Upper lobe of right lung (tissue), 1 donor: Measurements from ENCODE around the gene SPESP1. TPM values are rescaled to one million over a fixed set of nuclear protein-coding genes. Genes with fewer than 3 reads are reported as not detected.
A peak's percentile ranks its signal among the peaks of the same experiment; 100 is the strongest.

Experiments
- ATAC-seq: fragments of 200-7000 bp; cut with Tn5 transposase; one replicate; pipeline ENCODE4 v1.9.1; 2020; ENCODE audit warnings: mild to moderate bottlenecking, moderate library complexity
- DNase-seq: peaks from one replicate; pipeline ENCODE4 v3.0.0-alpha.2; 2020
- H3K27ac ChIP-seq: fragments of 200-600 bp; one replicate; pipeline ENCODE4 v1.8.0; 2022
- H3K27me3 ChIP-seq: fragments of 200-600 bp; one replicate; pipeline ENCODE4 v1.8.0; 2022; ENCODE audit warnings: mild to moderate bottlenecking
- H3K36me3 ChIP-seq: fragments of 200-600 bp; one replicate; pipeline ENCODE4 v1.8.0; 2022
- H3K4me1 ChIP-seq: fragments of 200-600 bp; one replicate; pipeline ENCODE4 v1.8.0; 2022
- H3K4me3 ChIP-seq: fragments of 200-600 bp; one replicate; pipeline ENCODE4 v1.8.0; 2022; ENCODE audit warnings: mild to moderate bottlenecking
- H3K9me3 ChIP-seq: fragments of 200-600 bp; one replicate; pipeline ENCODE4 v1.8.0; 2022
- intact Hi-C: fragments of 100-400 bp; cut with DNase I; formaldehyde crosslinking; loops from one replicate; pipeline ENCODE4 v1.11.0; 2022
- total RNA-seq: library from RNA; stranded (reverse); fragmentation: NEBNext Ultra II Directional; extraction: Animal tissue kit (Norgen Biotek cat#: 25700); gene quantifications from one replicate; pipeline ENCODE4 v1.2.1, GENCODE V29; 2021
- TF ChIP-seq, protein P1 (sequence below): fragments of 200-600 bp; IDR thresholded peaks from one replicate; pipeline ENCODE4 v1.8.0; 2022; ENCODE audit warnings: antibody characterized with exemption
- donor health status: DM: no; HTN: yes; CAD: no; lungs with severe emphysema.

SPESP1 gene
- total RNA-seq, 1 donor from 2014 or later = 1.2 TPM

DNA sequence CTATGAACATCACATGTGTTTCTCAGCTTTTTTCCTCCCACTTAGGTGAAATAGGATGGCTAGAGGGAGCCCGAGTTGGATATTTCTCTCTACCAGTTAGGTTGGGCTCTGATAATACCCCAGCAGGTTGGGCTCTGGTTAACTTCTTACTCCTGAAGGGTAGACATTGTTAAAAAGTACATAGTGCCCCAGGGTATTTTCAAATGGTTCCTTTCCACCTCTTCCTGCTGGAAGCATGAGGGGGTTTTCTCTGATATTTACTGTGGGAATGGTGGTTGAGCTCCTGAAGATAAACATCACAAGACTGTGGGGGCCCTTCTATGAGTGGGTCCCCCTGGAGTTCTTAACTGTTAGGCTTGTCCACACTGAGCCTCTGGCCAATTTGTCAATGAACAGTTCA lies 36.1 kb upstream of the SPESP1 start:
- Histone ChIP-seq H3K4me1 (no peaks in the 10 kb centered on the region), H3K9me3 (no peaks in the 10 kb centered on the region), H3K27ac (no peak overlapping the region), H3K4me3 (no peak overlapping the region), H3K36me3 (no peaks in the 10 kb centered on the region), H3K27me3 (no peaks in the 10 kb centered on the region)
- DNase-seq (no peak), ATAC-seq (no peak)
- TF ChIP-seq, protein P1, sequence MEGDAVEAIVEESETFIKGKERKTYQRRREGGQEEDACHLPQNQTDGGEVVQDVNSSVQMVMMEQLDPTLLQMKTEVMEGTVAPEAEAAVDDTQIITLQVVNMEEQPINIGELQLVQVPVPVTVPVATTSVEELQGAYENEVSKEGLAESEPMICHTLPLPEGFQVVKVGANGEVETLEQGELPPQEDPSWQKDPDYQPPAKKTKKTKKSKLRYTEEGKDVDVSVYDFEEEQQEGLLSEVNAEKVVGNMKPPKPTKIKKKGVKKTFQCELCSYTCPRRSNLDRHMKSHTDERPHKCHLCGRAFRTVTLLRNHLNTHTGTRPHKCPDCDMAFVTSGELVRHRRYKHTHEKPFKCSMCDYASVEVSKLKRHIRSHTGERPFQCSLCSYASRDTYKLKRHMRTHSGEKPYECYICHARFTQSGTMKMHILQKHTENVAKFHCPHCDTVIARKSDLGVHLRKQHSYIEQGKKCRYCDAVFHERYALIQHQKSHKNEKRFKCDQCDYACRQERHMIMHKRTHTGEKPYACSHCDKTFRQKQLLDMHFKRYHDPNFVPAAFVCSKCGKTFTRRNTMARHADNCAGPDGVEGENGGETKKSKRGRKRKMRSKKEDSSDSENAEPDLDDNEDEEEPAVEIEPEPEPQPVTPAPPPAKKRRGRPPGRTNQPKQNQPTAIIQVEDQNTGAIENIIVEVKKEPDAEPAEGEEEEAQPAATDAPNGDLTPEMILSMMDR = no peak
- intact Hi-C loops = no loop called here

DNA sequence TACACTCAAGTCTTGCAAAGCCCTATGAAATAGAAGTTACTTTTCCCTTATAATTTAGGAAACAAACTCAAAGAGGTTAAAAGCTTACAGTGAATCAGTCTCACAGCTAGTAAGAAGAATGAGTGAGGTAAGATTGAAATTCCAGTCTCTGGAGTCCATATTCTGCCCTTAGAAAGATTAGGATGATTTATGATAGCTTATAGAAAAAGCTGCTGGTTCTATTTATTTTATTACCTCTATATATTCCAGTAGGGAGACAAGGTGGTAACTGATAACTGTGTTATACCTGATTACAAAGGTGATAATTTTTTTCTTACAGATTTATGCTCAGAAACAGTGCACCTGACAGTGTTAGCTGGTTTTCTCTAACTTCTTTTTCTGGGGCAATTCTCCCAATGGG lies 34.1 kb upstream of the SPESP1 start:
- DNase-seq = no peak
- intact Hi-C loops = no loop called here
- Histone ChIP-seq H3K4me1 (no peaks in the 10 kb centered on the region), H3K36me3 (no peaks in the 10 kb centered on the region), H3K9me3 (no peaks in the 10 kb centered on the region), H3K27ac (no peak overlapping the region), H3K27me3 (peaks cover 6% of the 10 kb centered on the region), H3K4me3 (no peak overlapping the region)
- TF ChIP-seq, protein P1 = no peak
- ATAC-seq = no peak

DNA sequence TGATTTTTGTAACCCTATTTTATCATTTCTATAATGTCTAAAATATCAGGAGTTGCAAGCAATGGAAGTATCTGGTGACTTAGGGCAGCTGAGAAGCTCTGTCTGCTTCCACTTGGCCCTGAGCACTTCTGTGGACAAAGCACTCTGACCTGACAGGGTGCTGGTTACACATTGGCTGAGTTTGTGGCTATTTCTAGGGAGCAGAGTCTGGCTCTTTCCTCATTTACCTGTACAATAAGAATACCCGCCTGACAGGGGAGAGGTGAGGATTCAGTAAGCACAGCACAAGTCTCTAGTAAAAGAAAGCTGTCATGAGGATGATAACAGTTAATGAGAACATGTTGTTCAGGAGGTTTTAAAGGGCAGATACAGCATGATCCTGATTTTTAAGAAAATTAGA lies 33.3 kb upstream of the SPESP1 start:
- no peak overlapping the region for H3K4me3 ChIP-seq
- TF ChIP-seq, protein P1 = no peak
- ATAC-seq (no peak), DNase-seq (no peak)
- peaks cover 11% of the 10 kb centered on the region for H3K27me3 ChIP-seq
- H3K4me1 ChIP-seq = no peaks in the 10 kb centered on the region
- H3K9me3 ChIP-seq = no peaks in the 10 kb centered on the region
- intact Hi-C loops = no loop called here
- H3K36me3 ChIP-seq = no peaks in the 10 kb centered on the region
- H3K27ac ChIP-seq = no peak overlapping the region

DNA sequence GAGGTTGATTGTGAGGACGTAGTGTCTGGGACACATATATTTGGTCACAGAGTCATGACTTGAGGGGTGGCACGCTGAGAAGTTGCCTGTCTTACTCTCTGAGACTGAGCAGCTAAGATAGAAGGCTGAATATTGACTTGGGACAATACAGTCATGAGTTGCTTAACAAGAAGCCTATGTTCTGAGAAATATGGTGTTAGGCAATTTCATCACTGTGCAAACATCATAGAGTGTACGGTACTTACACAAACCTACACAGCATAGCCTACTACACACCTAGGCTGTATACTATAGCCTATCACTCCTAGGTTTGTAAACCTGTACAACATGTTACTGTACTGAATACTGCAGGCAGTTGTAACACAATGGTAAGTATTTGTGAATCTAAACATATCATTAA lies 30.3 kb upstream of the SPESP1 start:
- Histone ChIP-seq H3K27ac (no peak overlapping the region), H3K4me1 (no peaks in the 10 kb centered on the region), H3K27me3 (peaks cover 11% of the 10 kb centered on the region), H3K9me3 (no peaks in the 10 kb centered on the region), H3K4me3 (no peak overlapping the region), H3K36me3 (no peaks in the 10 kb centered on the region)
- TF ChIP-seq, protein P1 = no peak
- intact Hi-C loops = no loop called here
- ATAC-seq = peak; percentile 67
- DNase-seq = no peak

DNA sequence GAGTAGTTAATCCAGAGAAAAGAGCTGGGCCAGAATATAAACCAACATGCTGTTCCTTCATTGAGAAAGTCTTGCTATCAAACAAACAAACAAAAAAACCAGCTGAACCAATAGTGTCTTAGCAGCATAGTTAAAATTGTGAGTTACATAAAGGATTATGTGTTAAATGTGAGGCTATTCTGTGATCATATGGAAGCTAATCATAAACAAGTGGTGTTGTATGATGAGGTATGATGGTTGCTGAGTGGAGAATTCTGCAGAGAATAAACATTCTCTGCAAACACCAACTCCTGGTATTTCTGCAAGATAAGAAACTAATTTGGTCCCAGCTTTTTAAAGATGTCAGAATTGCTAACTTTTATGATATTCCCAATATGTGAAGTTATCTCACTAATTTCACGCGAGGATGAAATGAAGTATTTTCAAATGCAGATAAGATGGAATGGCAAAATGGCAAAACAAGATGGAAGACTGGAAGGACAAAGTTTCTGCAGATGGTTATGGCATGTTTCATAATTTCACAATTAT lies 22.9 kb upstream of the SPESP1 start:
- TF ChIP-seq, protein P1 = no peak
- ATAC-seq (no peak), DNase-seq (no peak)
- Histone ChIP-seq H3K4me3 (no peak overlapping the region), H3K36me3 (no peaks in the 10 kb centered on the region), H3K27me3 (no peaks in the 10 kb centered on the region), H3K4me1 (no peaks in the 10 kb centered on the region), H3K9me3 (no peaks in the 10 kb centered on the region), H3K27ac (no peak overlapping the region)
- intact Hi-C loops = no loop called here

DNA sequence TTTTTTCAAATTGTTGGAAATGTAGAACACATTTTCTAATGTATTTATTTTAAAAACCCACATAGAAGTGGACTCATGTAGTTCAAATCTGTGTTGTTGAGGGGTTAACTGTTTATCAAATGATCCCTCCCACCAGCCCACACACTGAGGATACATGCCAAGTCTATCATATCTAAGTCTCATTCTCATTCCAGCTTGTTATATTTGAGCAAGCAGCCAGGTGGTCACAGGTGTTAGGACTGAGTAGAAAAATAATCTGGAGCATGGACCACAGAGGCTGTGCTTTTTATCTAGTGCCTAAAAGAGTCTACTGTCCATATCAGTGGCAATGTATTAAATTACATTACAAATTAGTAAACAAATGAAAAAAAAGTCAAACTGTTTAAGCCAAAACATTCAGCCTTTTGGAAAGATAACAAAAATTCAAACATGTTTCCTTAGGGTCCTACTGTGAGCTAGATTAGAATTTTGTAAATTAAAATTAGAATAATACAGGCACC lies 20.7 kb upstream of the SPESP1 start:
- H3K4me1 ChIP-seq = no peaks in the 10 kb centered on the region
- H3K4me3 ChIP-seq = no peak overlapping the region
- TF ChIP-seq, protein P1 = no peak
- no peaks in the 10 kb centered on the region for H3K36me3 ChIP-seq
- ATAC-seq (no peak), DNase-seq (no peak)
- no peaks in the 10 kb centered on the region for H3K27me3 ChIP-seq
- no peaks in the 10 kb centered on the region for H3K9me3 ChIP-seq
- H3K27ac ChIP-seq = no peak overlapping the region
- intact Hi-C loops = no loop called here
